ENCODE measurements around the gene NKAIN1.
"Not testable (repeated sequence)": the region's sequence is repeated elsewhere in the genome, so short reads cannot be mapped to it uniquely, and the experiment has no call there.

NKAIN1 gene

GRCh38 chr1:31152181-31152795 lies 87.4 kb downstream of the NKAIN1 start:
- FAIRE-seq = no peak

- FAIRE-seq = no peak
These were observed 88.3 kb downstream of the NKAIN1 start for GRCh38 chr1:31151402-31151801.

GRCh38 chr1:31148409-31148808 lies 91.3 kb downstream of the NKAIN1 start:
- no peak for FAIRE-seq

GRCh38 chr1:31145648-31146047 lies 94.0 kb downstream of the NKAIN1 start:
- peak; percentile 8 for FAIRE-seq

- FAIRE-seq = no peak
These were observed 95.2 kb downstream of the NKAIN1 start for GRCh38 chr1:31144442-31144841.

- FAIRE-seq = no peak
These were observed 96.2 kb downstream of the NKAIN1 start for GRCh38 chr1:31143455-31143854.

- no peak for FAIRE-seq
These were observed 97.3 kb downstream of the NKAIN1 start for GRCh38 chr1:31142406-31142805.

GRCh38 chr1:31140299-31140698 lies 99.4 kb downstream of the NKAIN1 start:
- no peak for FAIRE-seq

GRCh38 chr1:31138797-31139521 lies 100.7 kb downstream of the NKAIN1 start:
- FAIRE-seq = not testable (repeated sequence)

- not testable (repeated sequence) for FAIRE-seq
These were observed 101.8 kb downstream of the NKAIN1 start for GRCh38 chr1:31137873-31138272.

- no peak for FAIRE-seq
These were observed 103.6 kb downstream of the NKAIN1 start for GRCh38 chr1:31135973-31136600.

- FAIRE-seq = no peak
These were observed 106.3 kb downstream of the NKAIN1 start for GRCh38 chr1:31133368-31133767.
